Heart left ventricle (tissue), 16 donors: Measurements from ENCODE around the gene PRTN3. TPM values are rescaled to one million over a fixed set of nuclear protein-coding genes. Genes with fewer than 3 reads are reported as not detected.

Experiments used
- ATAC-seq, 4 donors: fragments of 200-7000 bp; cut with Tn5 transposase; one replicate each; pipeline ENCODE4 v1.9.1; 2020 to 2022; ENCODE audit warnings: moderate library complexity in 4 of 4, mild to moderate bottlenecking in 3 of 4, moderate number of reproducible peaks in 1 of 4
- DNase-seq, 5 donors: peaks; one replicate each; pipeline ENCODE4 v3.0.0-alpha.2; 2020
- H3K27ac ChIP-seq, 12 donors: fragments of 200-600 bp; sonication (generic) in 4 of 12; one replicate each; pipeline versions ENCODE4 v1.5.0 to v1.8.0; 2016 to 2022; ENCODE audit warnings: mild to moderate bottlenecking in 2 of 12
- H3K27me3 ChIP-seq, 9 donors: fragments of 200-600 bp; sonication (generic) in 2 of 9; one replicate each; pipeline versions ENCODE4 v1.5.1 to v1.8.0; 2016 to 2022; ENCODE audit warnings: mild to moderate bottlenecking in 3 of 9
- H3K36me3 ChIP-seq, 9 donors: fragments of 200-600 bp; sonication (generic) in 2 of 9; one replicate each; pipeline versions ENCODE4 v1.5.0 to v1.8.0; 2018 to 2022; ENCODE audit warnings: mild to moderate bottlenecking in 2 of 9
- H3K4me1 ChIP-seq, 12 donors: fragments of 200-600 bp; sonication (generic) in 4 of 12; one replicate each; pipeline versions ENCODE4 v1.5.0 to v1.8.0; 2016 to 2022; ENCODE audit warnings: mild to moderate bottlenecking in 3 of 12
- H3K4me3 ChIP-seq, 12 donors: fragments of 200-600 bp; sonication (generic) in 4 of 12; one replicate each; pipeline versions ENCODE4 v1.5.0 to v1.8.0; 2017 to 2022; ENCODE audit warnings: mild to moderate bottlenecking in 9 of 12, moderate library complexity in 4 of 12
- H3K9me3 ChIP-seq, 12 donors: fragments of 200-600 bp; sonication (generic) in 4 of 12; one replicate each; pipeline versions ENCODE4 v1.5.0 to v1.8.0; 2016 to 2022; ENCODE audit warnings: mild to moderate bottlenecking in 1 of 12
- POLR2A ChIP-seq, 2 donors: fragments of 450-650 bp; IDR thresholded peaks; one replicate each; pipeline ENCODE4 v1.6.1; 2017; ENCODE audit warnings: antibody characterized with exemption in 2 of 2, mild to moderate bottlenecking in 2 of 2, moderate library complexity in 2 of 2
- WGBS, 4 donors: extraction: QIAGEN DNeasy Blood & Tissue Kit in 2 of 4; methylation state at CpG; one replicate each; pipeline versions ENCODE4 v1.1.5 to v1.1.7; 2013 to 2018; 5-methylcytosine and 5-hydroxymethylcytosine counted together
- intact Hi-C, 10 donors: fragments of 100-400 bp; cut with DNase I; formaldehyde crosslinking; loops; one replicate each; pipeline versions ENCODE4 v1.11.1 to v1.14.2; 2022
- long read RNA-seq, 3 donors: library from polyadenylated mRNA; unstranded; transcript quantifications; one replicate each; pipeline ENCODE4 v2.0.0, GENCODE V29; 2020 to 2021
- polyA plus RNA-seq, 2 donors: library from polyadenylated mRNA; stranded (reverse); fragments of 200-250 nt; gene quantifications; one replicate each; pipeline ENCODE4 v1.2.3, GENCODE V29; 2013
- total RNA-seq, 9 donors: library from RNA; depleted of rRNA in 2 of 9; stranded (reverse); fragments of >200 nt in 2 of 9; fragmentation: NEBNext Ultra II Directional in 3 of 9; extraction: Animal tissue kit (Norgen Biotek cat#: 25700) in 3 of 9; gene quantifications; one replicate each; pipeline versions ENCODE4 v1.1.0 to v1.2.4, GENCODE V29; 2016 to 2023
- TF ChIP-seq, protein P1 (sequence below), 12 donors: fragments of 200-600 bp; sonication (generic) in 4 of 12; IDR thresholded peaks; one replicate each; pipeline versions ENCODE4 v1.5.0 to v1.8.0; 2018 to 2022; ENCODE audit warnings: antibody characterized with exemption in 12 of 12, mild to moderate bottlenecking in 5 of 12
- donor health status: ischemic (EF 13 %, LVEDD 7.1; RV severe dilation, severe dysfunction).
- donor health status: healthy with polysubstance abuse.
- donor health status: DM: no; HTN: yes; CAD: no.
- donor health status: DM: no; HTN: no; CAD: no.
- donor health status: ischemic (EF 25% LVEDD 6.9; RV normal size, moderate dysfunction).
- donor health status: ischemic (EF 25% LVEDD 5.7; RV mildly dilated, moderate dysfunction).
- donor health status: healthy.
- donor health status: DM: yes; HTN: yes; CAD: no.
- donor health status: ischemic (EF 35%, LVEDD 5.7; RV mildly dilated, moderate dysfunction).
- donor health status: nonischemic (EF 11% LVEDD 7.7; RV severe dilation, severe dysfunction).
- donor health status: DM: yes; HTN: yes; CAD: no.
- donor health status: PGD.
- donor health status: ischemic (EF 29% LVEDD 5.4; RV normal size, mild dysfunction).
- donor health status: nonischemic (EF 23%, LVEDD 6.1; RV moderate dilation, normal function).

PRTN3 gene, protein sequence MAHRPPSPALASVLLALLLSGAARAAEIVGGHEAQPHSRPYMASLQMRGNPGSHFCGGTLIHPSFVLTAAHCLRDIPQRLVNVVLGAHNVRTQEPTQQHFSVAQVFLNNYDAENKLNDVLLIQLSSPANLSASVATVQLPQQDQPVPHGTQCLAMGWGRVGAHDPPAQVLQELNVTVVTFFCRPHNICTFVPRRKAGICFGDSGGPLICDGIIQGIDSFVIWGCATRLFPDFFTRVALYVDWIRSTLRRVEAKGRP
- total RNA-seq (under 1 TPM in 1 of 9 donors, not detected in 8; 0.40 TPM), polyA plus RNA-seq (under 1 TPM in 1 of 2 donors, not detected in 1; 0.11 TPM)
- long read RNA-seq, donor 1: 0 reads
- long read RNA-seq, donor 2: 0 reads
- long read RNA-seq, donor 3: 0 reads

DNA sequence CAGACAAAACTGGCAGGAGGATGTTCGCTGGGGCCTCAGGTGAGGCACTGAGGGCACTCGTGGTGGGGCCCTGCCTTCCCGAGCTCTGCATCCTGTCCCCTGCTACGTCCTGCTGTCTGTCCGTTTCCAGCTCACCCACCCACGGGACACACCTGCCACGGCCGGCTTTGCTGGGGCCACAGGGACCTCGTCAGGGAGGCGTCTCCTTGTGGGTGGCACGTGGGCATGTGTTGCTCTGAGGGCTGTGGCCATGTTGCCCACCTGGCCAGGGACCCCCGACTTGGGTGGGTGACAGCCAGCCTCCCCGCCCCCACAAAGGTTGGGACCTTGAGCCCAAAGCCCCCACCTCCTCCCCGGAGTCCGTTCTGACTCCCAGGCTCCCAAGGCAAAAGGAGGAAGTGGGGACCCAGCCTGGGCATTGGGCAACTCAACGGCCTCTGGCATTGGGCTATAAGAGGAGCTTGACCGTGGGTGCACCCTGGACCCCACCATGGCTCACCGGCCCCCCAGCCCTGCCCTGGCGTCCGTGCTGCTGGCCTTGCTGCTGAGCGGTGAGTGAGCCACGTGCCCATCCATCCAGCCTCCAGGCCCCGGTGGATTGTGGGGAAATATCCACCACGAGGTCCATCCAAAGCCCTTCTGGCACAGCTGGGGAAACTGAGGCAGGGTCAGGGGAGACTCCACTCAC is at the start of gene PRTN3:
Gene PRTN3, plus strand, starts transcription at position 481 of the 688 bp plus-strand sequence. Its CDS starts 10 bp downstream, at position 491.
- TF ChIP-seq, protein P1, sequence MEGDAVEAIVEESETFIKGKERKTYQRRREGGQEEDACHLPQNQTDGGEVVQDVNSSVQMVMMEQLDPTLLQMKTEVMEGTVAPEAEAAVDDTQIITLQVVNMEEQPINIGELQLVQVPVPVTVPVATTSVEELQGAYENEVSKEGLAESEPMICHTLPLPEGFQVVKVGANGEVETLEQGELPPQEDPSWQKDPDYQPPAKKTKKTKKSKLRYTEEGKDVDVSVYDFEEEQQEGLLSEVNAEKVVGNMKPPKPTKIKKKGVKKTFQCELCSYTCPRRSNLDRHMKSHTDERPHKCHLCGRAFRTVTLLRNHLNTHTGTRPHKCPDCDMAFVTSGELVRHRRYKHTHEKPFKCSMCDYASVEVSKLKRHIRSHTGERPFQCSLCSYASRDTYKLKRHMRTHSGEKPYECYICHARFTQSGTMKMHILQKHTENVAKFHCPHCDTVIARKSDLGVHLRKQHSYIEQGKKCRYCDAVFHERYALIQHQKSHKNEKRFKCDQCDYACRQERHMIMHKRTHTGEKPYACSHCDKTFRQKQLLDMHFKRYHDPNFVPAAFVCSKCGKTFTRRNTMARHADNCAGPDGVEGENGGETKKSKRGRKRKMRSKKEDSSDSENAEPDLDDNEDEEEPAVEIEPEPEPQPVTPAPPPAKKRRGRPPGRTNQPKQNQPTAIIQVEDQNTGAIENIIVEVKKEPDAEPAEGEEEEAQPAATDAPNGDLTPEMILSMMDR (IDR thresholded peaks at IDR 0.05): no peak
- no peak for TF ChIP-seq POLR2A (IDR thresholded peaks at IDR 0.05)
- WGBS, 4 donors: 64 to 75% (median 69%) methylated on average over 16 to 24 of the region's 24 CpGs

DNA sequence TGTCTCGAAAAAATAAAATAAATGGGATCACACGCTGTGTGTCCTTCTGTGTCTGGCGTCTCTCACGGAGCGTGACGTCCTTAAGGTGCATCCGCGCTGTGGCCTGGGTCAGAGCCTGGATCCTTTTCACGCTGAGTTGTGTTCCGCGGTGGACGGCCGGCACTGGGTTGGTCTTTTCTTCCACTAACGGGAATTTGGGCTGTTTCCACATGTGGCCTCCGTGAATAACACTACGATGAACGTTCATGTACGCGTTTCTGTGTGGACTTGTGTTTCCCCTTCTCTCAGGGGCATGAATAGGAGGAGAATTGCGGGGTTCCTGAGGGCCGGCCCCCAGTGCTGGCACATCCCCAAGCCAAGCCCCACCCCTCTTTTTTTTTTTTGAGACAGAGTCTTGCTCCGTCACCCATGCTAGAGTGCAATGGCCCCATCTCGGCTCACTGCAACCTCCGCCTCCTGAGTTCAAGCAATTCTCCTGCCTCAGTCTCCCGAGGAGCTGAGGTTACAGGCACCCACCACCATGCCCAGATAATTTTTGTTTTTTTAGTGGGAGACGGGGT is 49.7 kb upstream of the PRTN3 start:
- Histone ChIP-seq H3K4me1 (peaks cover 7 to 60% (median 36%) of the 10 kb centered on the region in 12 donors), H3K27me3 (no peaks in the 10 kb centered on the region), H3K36me3 (no peaks in the 10 kb centered on the region), H3K9me3 (no peaks in the 10 kb centered on the region), H3K4me3 (no peak overlapping the region), H3K27ac (peak overlapping the region in 11 of 12 donors; percentile 31 to 86 (median 78))
- intact Hi-C loops: no loop called here
- 72 to 81% (median 79%) methylated on average over 26 of the region's 26 CpGs for WGBS, 4 donors
- DNase-seq (no peak), ATAC-seq (no peak)
- TF ChIP-seq, protein P1 (IDR thresholded peaks at IDR 0.05): no peak
- no peak for TF ChIP-seq POLR2A (IDR thresholded peaks at IDR 0.05)

More for the DNA sequence above, at the start of gene PRTN3:
- Histone ChIP-seq H3K27ac (no peak within 1 kb of the TSS), H3K4me3 (no peak within 1 kb of the TSS), H3K4me1 (peaks cover 0 to 25% (median 8%) of the 10 kb centered on the region in 12 donors), H3K9me3 (no peaks in the 10 kb centered on the region), H3K27me3 (peaks cover 8 to 66% (median 20%) of the 10 kb centered on the region in 9 donors), H3K36me3 (no peaks in the 10 kb centered on the region)
- peak in 1 of 4 donors; percentile 41 for ATAC-seq
- intact Hi-C loops: no loop called here
- DNase-seq: no peak

DNA sequence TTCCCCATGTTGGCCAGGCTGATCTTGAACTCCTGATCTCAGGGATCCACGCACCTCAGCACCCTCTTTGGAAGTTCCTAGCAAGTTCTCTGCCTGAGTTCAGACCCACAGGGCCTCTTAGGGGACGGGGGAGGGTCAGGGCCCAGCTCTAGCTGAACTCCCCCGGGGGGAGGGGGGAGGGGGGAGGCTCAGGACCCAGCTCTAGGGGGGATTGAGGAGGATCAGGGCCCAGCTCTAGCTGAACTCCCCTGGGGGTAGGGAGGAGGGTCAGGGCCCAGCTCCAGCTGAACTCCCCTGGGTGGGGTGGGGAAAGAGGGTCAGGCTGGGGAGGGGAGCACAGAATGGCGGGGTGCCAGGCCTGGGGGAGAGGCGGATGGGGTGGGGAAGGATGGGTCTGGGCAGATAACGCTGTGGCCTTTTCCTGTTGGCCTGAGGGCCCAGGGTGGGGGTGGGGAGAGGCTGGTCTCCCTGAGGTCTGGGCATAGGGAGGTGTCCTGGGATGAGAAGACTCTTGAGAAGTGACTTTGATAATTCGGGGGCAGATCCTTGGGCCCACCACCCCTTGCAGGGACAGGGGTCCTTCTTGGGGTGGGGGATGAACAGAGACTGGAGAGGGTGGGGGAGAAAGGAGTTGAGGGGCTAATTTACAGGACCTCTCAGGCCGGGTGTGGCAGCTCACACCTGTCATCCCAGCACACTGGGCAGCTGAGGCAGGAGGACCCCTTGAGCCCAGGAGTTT is 49.1 kb upstream of the PRTN3 start:
- DNase-seq (peak in 2 of 5 donors; percentile 37 to 69), ATAC-seq (peak in 2 of 4 donors; percentile 21 to 22)
- intact Hi-C loops: no loop called here
- Histone ChIP-seq H3K4me1 (peaks cover 7 to 64% (median 41%) of the 10 kb centered on the region in 12 donors), H3K36me3 (no peaks in the 10 kb centered on the region), H3K27ac (peak overlapping the region in 11 of 12 donors; percentile 53 to 86 (median 76)), H3K27me3 (no peaks in the 10 kb centered on the region), H3K9me3 (no peaks in the 10 kb centered on the region), H3K4me3 (no peak overlapping the region)
- TF ChIP-seq, protein P1 (IDR thresholded peaks at IDR 0.05): no peak
- no peak for TF ChIP-seq POLR2A (IDR thresholded peaks at IDR 0.05)
- 45 to 61% (median 54%) methylated on average over 8 of the region's 8 CpGs for WGBS, 4 donors
